Measurements from ENCODE around the gene FRMPD4. TPM values are rescaled to one million over a fixed set of nuclear protein-coding genes. Genes with fewer than 3 reads are reported as not detected.

Gene FRMPD4
- total RNA-seq, 1 donor from 2014 or later = 0.08 TPM

- no peak for TF ChIP-seq CTCF (IDR thresholded peaks at IDR 0.05; ENCODE audit: insufficient read depth, low read length, poor library complexity, severe bottlenecking)
- Histone ChIP-seq H3K4me3 (ENCODE audit: low read depth, low read length) (no peak overlapping the region), H3K27me3 (ENCODE audit: control insufficient read depth, insufficient read depth, low read length) (no peaks in the 10 kb centered on the region), H3K36me3 (ENCODE audit: control insufficient read depth, insufficient read depth, low read length) (no peaks in the 10 kb centered on the region)
- no peak for DNase-seq (ENCODE audit: low read depth)
Observed at GRCh38 chrX:12716574-12716973, 578.3 kb downstream of the FRMPD4 start.

- no peak overlapping the region for H3K4me3 ChIP-seq (ENCODE audit: low read depth, low read length)
- no peak for TF ChIP-seq CTCF (IDR thresholded peaks at IDR 0.05; ENCODE audit: insufficient read depth, low read length, poor library complexity, severe bottlenecking)
- H3K27me3 ChIP-seq (ENCODE audit: control insufficient read depth, insufficient read depth, low read length) = no peaks in the 10 kb centered on the region
- DNase-seq (ENCODE audit: low read depth) = no peak
- no peaks in the 10 kb centered on the region for H3K36me3 ChIP-seq (ENCODE audit: control insufficient read depth, insufficient read depth, low read length)
Observed at GRCh38 chrX:12719837-12720236, 581.6 kb downstream of the FRMPD4 start.

GRCh38 chrX:12721042-12721441, 582.8 kb downstream of the FRMPD4 start:
- DNase-seq (ENCODE audit: low read depth) = no peak
- no peak overlapping the region for H3K4me3 ChIP-seq (ENCODE audit: low read depth, low read length)
- H3K27me3 ChIP-seq (ENCODE audit: control insufficient read depth, insufficient read depth, low read length) = no peaks in the 10 kb centered on the region
- H3K36me3 ChIP-seq (ENCODE audit: control insufficient read depth, insufficient read depth, low read length) = no peaks in the 10 kb centered on the region
- no peak for TF ChIP-seq CTCF (IDR thresholded peaks at IDR 0.05; ENCODE audit: insufficient read depth, low read length, poor library complexity, severe bottlenecking)

- no peaks in the 10 kb centered on the region for H3K27me3 ChIP-seq (ENCODE audit: control insufficient read depth, insufficient read depth, low read length)
- H3K36me3 ChIP-seq (ENCODE audit: control insufficient read depth, insufficient read depth, low read length) = no peaks in the 10 kb centered on the region
- TF ChIP-seq CTCF (IDR thresholded peaks at IDR 0.05; ENCODE audit: insufficient read depth, low read length, poor library complexity, severe bottlenecking) = no peak
- no peak overlapping the region for H3K4me3 ChIP-seq (ENCODE audit: low read depth, low read length)
- DNase-seq (ENCODE audit: low read depth) = no peak
Observed at GRCh38 chrX:12722314-12722713, 584.0 kb downstream of the FRMPD4 start.

- no peaks in the 10 kb centered on the region for H3K36me3 ChIP-seq (ENCODE audit: control insufficient read depth, insufficient read depth, low read length)
- H3K27me3 ChIP-seq (ENCODE audit: control insufficient read depth, insufficient read depth, low read length) = no peaks in the 10 kb centered on the region
- TF ChIP-seq CTCF (IDR thresholded peaks at IDR 0.05; ENCODE audit: insufficient read depth, low read length, poor library complexity, severe bottlenecking) = no peak
- no peak overlapping the region for H3K4me3 ChIP-seq (ENCODE audit: low read depth, low read length)
- DNase-seq (ENCODE audit: low read depth) = no peak
Observed at GRCh38 chrX:12741416-12741815, 603.1 kb downstream of the FRMPD4 start.

GRCh38 chrX:12747433-12747832, 609.2 kb downstream of the FRMPD4 start:
- no peak for TF ChIP-seq CTCF (IDR thresholded peaks at IDR 0.05; ENCODE audit: insufficient read depth, low read length, poor library complexity, severe bottlenecking)

More at GRCh38 chrX:12747433-12747832, 609.2 kb downstream of the FRMPD4 start:
- Histone ChIP-seq H3K4me3 (ENCODE audit: low read depth, low read length) (no peak overlapping the region), H3K36me3 (ENCODE audit: control insufficient read depth, insufficient read depth, low read length) (no peaks in the 10 kb centered on the region), H3K27me3 (ENCODE audit: control insufficient read depth, insufficient read depth, low read length) (no peaks in the 10 kb centered on the region)
- no peak for DNase-seq (ENCODE audit: low read depth)

Measured in kidney epithelial cell (primary cell).